Gastrocnemius medialis (tissue), 4 donors: ENCODE results near the gene P2RY14. TPM values are rescaled to one million over a fixed set of nuclear protein-coding genes. Genes with fewer than 3 reads are reported as not detected.

ENCODE experiments used
- ATAC-seq, 2 donors: fragments of 150-250 bp; one replicate each; pipeline ENCODE4 v1.9.1; 2016
- DNase-seq, 2 donors: peaks; one replicate each; pipeline ENCODE4 v3.0.0-alpha.2; 2019
- H3K27ac ChIP-seq, 4 donors: fragments of 200-600 bp; sonication (generic); 1 replicate in 1 of 4; 2 replicates in 3 of 4; pipeline ENCODE4 v1.5.1; 2016 to 2018; ENCODE audit warnings: mild to moderate bottlenecking in 2 of 4, moderate library complexity in 1 of 4
- H3K27me3 ChIP-seq, 3 donors: fragments of 200-600 bp; sonication (generic) in 2 of 3; 1 replicate in 1 of 3; 2 replicates in 2 of 3; pipeline versions ENCODE4 v1.5.1 to v1.6.0; 2016 to 2019; ENCODE audit warnings: mild to moderate bottlenecking in 1 of 3, moderate library complexity in 1 of 3
- H3K36me3 ChIP-seq, 2 donors: fragments of 200-600 bp; sonication (generic) in 1 of 2; one replicate each; pipeline ENCODE4 v1.5.1; 2017 to 2018
- H3K4me1 ChIP-seq, 2 donors: fragments of 200-600 bp; sonication (generic) in 1 of 2; one replicate each; pipeline ENCODE4 v1.5.1; 2016 to 2017; ENCODE audit warnings: mild to moderate bottlenecking in 2 of 2
- H3K4me3 ChIP-seq, 4 donors: fragments of 200-600 bp; sonication (generic) in 3 of 4; 1 replicate in 1 of 4; 2 replicates in 3 of 4; pipeline ENCODE4 v1.5.1; 2016 to 2019; ENCODE audit warnings: mild to moderate bottlenecking in 2 of 4
- H3K9me3 ChIP-seq, 3 donors: fragments of 200-600 bp; sonication (generic) in 2 of 3; 1 replicate in 1 of 3; 2 replicates in 2 of 3; pipeline ENCODE4 v1.5.1; 2016 to 2019
- CTCF ChIP-seq, 5 experiments: fragments of 450-650 bp in 3 of 5; fragments of 200-600 bp in 2 of 5; sonication (generic) in 2 of 5; IDR thresholded peaks in 4 of 5; conservative IDR thresholded peaks in 1 of 5; 1 replicate in 4 of 5; 2 replicates in 1 of 5; pipeline ENCODE4 v1.5.1; 2016 to 2019; ENCODE audit warnings: antibody characterized with exemption in 5 of 5, mild to moderate bottlenecking in 3 of 5, moderate library complexity in 3 of 5
- POLR2A ChIP-seq, 2 donors: fragments of 450-650 bp; IDR thresholded peaks; one replicate each; pipeline ENCODE4 v1.6.1; 2017; ENCODE audit warnings: antibody characterized with exemption in 2 of 2, mild to moderate bottlenecking in 2 of 2, moderate library complexity in 2 of 2
- in situ Hi-C, 4 donors: fragments of 200-750 bp; cut with MboI; loops; one replicate each; pipeline versions ENCODE4 v1.15.0 to v1.8.0; 2017; ENCODE audit warnings: low sequenced_read_pairs in 4 of 4
- intact Hi-C: fragments of 100-400 bp; cut with DNase I; formaldehyde crosslinking; loops from one replicate; pipeline ENCODE4 v1.15.1; 2023; ENCODE audit warnings: low total_unique reads
- total RNA-seq, 4 donors: library from RNA; depleted of rRNA; stranded (reverse); fragments of >200 nt; gene quantifications; one replicate each; pipeline versions ENCODE4 v1.1.0 to v1.2.3, GENCODE V29; 2016

P2RY14 gene
- total RNA-seq, 4 donors from 2014 or later: 3.3 to 5.2 (median 3.8) TPM

DNA sequence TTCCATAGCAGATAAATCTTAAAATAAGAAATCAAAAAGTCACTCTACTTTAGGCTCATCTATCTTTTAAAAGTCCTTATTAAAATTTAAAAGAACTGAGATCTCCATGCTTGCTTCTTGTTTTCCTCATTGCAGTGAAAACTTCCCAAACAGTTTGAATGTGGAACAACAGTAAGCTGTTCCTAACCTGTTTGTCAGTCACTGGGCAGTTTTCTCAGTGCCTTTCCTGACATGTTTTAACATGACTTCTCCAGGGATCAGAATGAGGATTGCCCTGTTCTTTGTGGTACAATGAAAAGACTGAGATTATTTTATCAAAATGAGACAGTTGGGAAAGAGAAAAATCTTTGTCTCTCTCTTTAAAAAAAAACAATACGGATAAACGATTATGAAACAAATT lies 37.5 kb upstream of the P2RY14 start:
- DNase-seq: no peak
- H3K27me3 ChIP-seq: no peaks in the 10 kb centered on the region
- H3K27ac ChIP-seq: no peak overlapping the region
- no peaks in the 10 kb centered on the region for H3K9me3 ChIP-seq
- no peaks in the 10 kb centered on the region for H3K4me1 ChIP-seq
- intact Hi-C loops (no loop called here), in situ Hi-C loops (no loop called here)
- ATAC-seq: no peak
- H3K36me3 ChIP-seq: no peaks in the 10 kb centered on the region
- TF ChIP-seq CTCF (IDR thresholded peaks at IDR 0.05 in 4 of 5, conservative IDR thresholded peaks at IDR 0.05 in 1 of 5) (no peak), POLR2A (IDR thresholded peaks at IDR 0.05) (no peak)
- no peak overlapping the region for H3K4me3 ChIP-seq

GRCh38 chr3:151315136-151315535 lies 36.8 kb upstream of the P2RY14 start:
- Histone ChIP-seq H3K9me3 (no peaks in the 10 kb centered on the region), H3K36me3 (no peaks in the 10 kb centered on the region), H3K4me3 (no peak overlapping the region), H3K4me1 (no peaks in the 10 kb centered on the region), H3K27me3 (no peaks in the 10 kb centered on the region), H3K27ac (no peak overlapping the region)
- intact Hi-C loops: no loop called here
- no peak for TF ChIP-seq CTCF (IDR thresholded peaks at IDR 0.05 in 4 of 5, conservative IDR thresholded peaks at IDR 0.05 in 1 of 5)
- no peak for TF ChIP-seq POLR2A (IDR thresholded peaks at IDR 0.05)
- in situ Hi-C loops: no loop called here
- ATAC-seq: no peak
- no peak for DNase-seq

DNA sequence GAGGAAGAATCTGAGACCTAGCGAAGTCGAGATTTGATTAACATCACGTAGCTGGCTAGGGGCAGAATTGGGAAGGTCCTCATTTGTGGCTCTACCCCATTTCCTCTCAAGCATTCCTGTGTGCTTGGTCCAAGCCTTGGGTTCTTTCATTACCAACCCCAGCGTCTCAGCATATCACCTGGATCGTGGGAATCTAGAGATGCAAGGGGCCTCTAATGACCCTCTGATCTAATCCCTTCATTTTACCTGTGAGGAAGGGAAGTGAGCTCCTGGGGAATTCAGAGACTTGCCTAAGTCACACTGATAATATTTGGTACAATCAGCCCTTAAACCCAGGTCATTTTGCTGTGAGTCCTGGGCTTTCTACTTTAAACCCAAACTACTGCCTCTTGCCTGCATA lies 36.3 kb upstream of the P2RY14 start:
- no peak for TF ChIP-seq CTCF (IDR thresholded peaks at IDR 0.05 in 4 of 5, conservative IDR thresholded peaks at IDR 0.05 in 1 of 5)
- TF ChIP-seq POLR2A (IDR thresholded peaks at IDR 0.05): no peak
- intact Hi-C loops: no loop called here

GRCh38 chr3:151314137-151314536 lies 35.8 kb upstream of the P2RY14 start:
- intact Hi-C loops: no loop called here
- Histone ChIP-seq H3K27ac (no peak overlapping the region), H3K4me1 (no peaks in the 10 kb centered on the region), H3K4me3 (no peak overlapping the region), H3K9me3 (no peaks in the 10 kb centered on the region), H3K36me3 (no peaks in the 10 kb centered on the region), H3K27me3 (no peaks in the 10 kb centered on the region)
- no peak for DNase-seq
- in situ Hi-C loops: no loop called here
- no peak for TF ChIP-seq CTCF (IDR thresholded peaks at IDR 0.05 in 4 of 5, conservative IDR thresholded peaks at IDR 0.05 in 1 of 5)
- TF ChIP-seq POLR2A (IDR thresholded peaks at IDR 0.05): no peak
- ATAC-seq: no peak

More for the DNA sequence above, 36.3 kb upstream of the P2RY14 start:
- no peak for DNase-seq
- Histone ChIP-seq H3K36me3 (no peaks in the 10 kb centered on the region), H3K27ac (no peak overlapping the region), H3K4me3 (no peak overlapping the region), H3K4me1 (no peaks in the 10 kb centered on the region), H3K9me3 (no peaks in the 10 kb centered on the region), H3K27me3 (no peaks in the 10 kb centered on the region)
- no peak for ATAC-seq
- in situ Hi-C loops: no loop called here

- no peaks in the 10 kb centered on the region for H3K4me1 ChIP-seq
- in situ Hi-C loops: no loop called here
- no peak for TF ChIP-seq POLR2A (IDR thresholded peaks at IDR 0.05)
- TF ChIP-seq CTCF (IDR thresholded peaks at IDR 0.05 in 4 of 5, conservative IDR thresholded peaks at IDR 0.05 in 1 of 5): no peak
- no peak overlapping the region for H3K4me3 ChIP-seq
- intact Hi-C loops: no loop called here
- no peaks in the 10 kb centered on the region for H3K9me3 ChIP-seq
- no peak overlapping the region for H3K27ac ChIP-seq
- DNase-seq: no peak
- H3K36me3 ChIP-seq: no peaks in the 10 kb centered on the region
- no peaks in the 10 kb centered on the region for H3K27me3 ChIP-seq
- ATAC-seq: no peak
Observed at GRCh38 chr3:151312972-151313371, 34.6 kb upstream of the P2RY14 start.
